ENCODE results near the gene CTCF.
A peak's percentile ranks its signal among the peaks of the same experiment; 100 is the strongest.
"Not testable (repeated sequence)": the region's sequence is repeated elsewhere in the genome, so short reads cannot be mapped to it uniquely, and the experiment has no call there.

The CTCF gene

GRCh38 chr16:67529582-67530012 is 32.7 kb upstream of the CTCF start:
- TF ChIP-seq CTCF (IDR thresholded peaks at IDR 0.05; ENCODE audit: insufficient read depth, low read depth, low read length, missing control alignments), result no peak
- peak overlapping the region; percentile 57 for H3K4me3 ChIP-seq (ENCODE audit: low read length)
- DNase-seq (ENCODE audit: low read depth), result no peak

GRCh38 chr16:67530013-67530939 is 32.0 kb upstream of the CTCF start:
- no peak for DNase-seq (ENCODE audit: low read depth)
- TF ChIP-seq CTCF (IDR thresholded peaks at IDR 0.05; ENCODE audit: insufficient read depth, low read depth, low read length, missing control alignments), result no peak
- H3K4me3 ChIP-seq (ENCODE audit: low read length), result peak overlapping the region; percentile 57

DNA sequence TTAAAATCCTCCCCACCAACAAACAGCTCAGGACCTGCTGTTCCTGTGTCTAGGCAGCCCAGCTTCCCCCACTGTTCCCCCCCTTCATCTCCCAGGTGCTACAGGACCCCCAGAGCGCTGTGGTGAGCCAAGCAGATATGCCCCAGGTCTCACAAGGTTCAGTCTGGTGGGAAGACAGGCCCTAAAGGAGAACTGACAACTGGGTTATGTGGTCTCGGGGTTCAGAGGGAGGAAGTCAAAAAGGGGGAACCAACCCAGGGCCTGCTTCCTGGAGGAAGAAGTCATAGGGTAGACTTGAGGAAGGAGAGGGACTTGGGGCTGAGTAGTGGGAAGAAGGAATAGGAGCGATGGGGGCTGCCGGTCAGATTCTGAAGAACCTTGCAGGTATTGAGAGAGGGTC is 31.1 kb upstream of the CTCF start:
- no peak overlapping the region for H3K4me3 ChIP-seq (ENCODE audit: low read length)
- no peak for DNase-seq (ENCODE audit: low read depth)
- TF ChIP-seq CTCF (IDR thresholded peaks at IDR 0.05; ENCODE audit: insufficient read depth, low read depth, low read length, missing control alignments), result no peak

DNA sequence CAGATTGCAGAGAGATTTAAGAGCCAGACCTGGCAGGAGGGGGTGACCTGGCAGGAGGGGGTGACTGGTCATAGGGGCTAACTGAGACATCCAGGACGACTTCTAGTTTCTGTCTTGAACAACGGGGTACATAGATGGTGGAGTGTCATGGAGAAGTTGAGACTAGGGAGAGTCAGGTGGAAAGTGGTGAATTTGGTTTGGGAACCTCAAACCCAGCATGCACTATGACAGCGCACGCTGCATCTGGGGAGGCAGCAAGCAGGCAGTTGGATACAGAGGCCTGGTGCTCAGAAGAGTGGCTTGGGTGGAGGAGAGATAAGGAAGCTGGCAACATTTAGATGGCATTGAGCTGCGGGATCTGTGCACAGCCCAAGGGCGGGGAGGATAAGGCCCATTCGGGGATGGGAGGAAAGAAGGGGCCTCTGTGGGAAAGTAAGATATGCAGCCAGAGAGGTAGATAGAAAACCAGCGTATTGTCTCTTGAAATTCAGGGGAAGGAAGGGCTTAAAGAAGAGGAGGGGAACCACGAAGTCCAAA is 29.2 kb upstream of the CTCF start:
- no peak overlapping the region for H3K4me3 ChIP-seq (ENCODE audit: low read length)
- no peak for TF ChIP-seq CTCF (IDR thresholded peaks at IDR 0.05; ENCODE audit: insufficient read depth, low read depth, low read length, missing control alignments)
- DNase-seq (ENCODE audit: low read depth), result no peak

GRCh38 chr16:67533987-67534386 is 28.3 kb upstream of the CTCF start:
- not testable (repeated sequence) for H3K4me3 ChIP-seq (ENCODE audit: low read length)
- DNase-seq (ENCODE audit: low read depth), result peak; percentile 55

- no peak for TF ChIP-seq CTCF (IDR thresholded peaks at IDR 0.05; ENCODE audit: insufficient read depth, low read depth, low read length, missing control alignments)
- no peak overlapping the region for H3K4me3 ChIP-seq (ENCODE audit: low read length)
- DNase-seq (ENCODE audit: low read depth), result no peak
Observed at GRCh38 chr16:67534431-67534830, 27.9 kb upstream of the CTCF start.

DNA sequence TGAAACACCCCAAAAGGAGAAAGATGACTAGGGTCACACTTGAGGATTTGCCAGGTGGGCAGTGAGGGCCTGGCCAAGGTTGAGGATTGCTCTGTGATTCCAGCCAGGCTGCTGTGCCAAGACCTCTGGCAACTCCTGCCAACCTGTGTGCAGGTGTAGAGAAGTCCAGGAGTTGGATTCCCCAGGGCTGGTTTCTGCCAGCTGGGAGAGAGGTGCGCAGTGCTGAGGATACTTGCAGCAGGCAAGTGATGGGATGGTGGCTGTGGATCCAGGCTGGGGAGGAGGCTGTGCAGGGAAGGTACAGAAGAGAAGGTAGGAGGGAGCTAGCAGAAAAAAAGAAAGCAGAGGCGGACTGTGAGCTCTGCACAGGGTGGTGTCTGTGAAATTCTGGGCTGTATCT is 27.1 kb upstream of the CTCF start:
- TF ChIP-seq CTCF (IDR thresholded peaks at IDR 0.05; ENCODE audit: insufficient read depth, low read depth, low read length, missing control alignments), result no peak
- DNase-seq (ENCODE audit: low read depth), result no peak
- H3K4me3 ChIP-seq (ENCODE audit: low read length), result no peak overlapping the region

Measured in epithelial cell of esophagus (primary cell).